VCaP (cell line): Measurements from ENCODE around the gene TRIM37.
A peak's percentile ranks its signal among the peaks of the same experiment; 100 is the strongest.

Experiments used
- H3K27ac ChIP-seq: fragments of 450-650 bp; 2 replicates; pipeline ENCODE4 v1.5.1; 2017
- TF ChIP-seq, protein P1 (sequence below): fragments of 450-650 bp; conservative IDR thresholded peaks from 2 replicates; pipeline ENCODE4 v1.5.1; 2017; ENCODE audit warnings: mild to moderate bottlenecking, moderate library complexity

The TRIM37 gene

GRCh38 chr17:58970609-58971450 is 135.8 kb downstream of the TRIM37 start:
- TF ChIP-seq, protein P1, sequence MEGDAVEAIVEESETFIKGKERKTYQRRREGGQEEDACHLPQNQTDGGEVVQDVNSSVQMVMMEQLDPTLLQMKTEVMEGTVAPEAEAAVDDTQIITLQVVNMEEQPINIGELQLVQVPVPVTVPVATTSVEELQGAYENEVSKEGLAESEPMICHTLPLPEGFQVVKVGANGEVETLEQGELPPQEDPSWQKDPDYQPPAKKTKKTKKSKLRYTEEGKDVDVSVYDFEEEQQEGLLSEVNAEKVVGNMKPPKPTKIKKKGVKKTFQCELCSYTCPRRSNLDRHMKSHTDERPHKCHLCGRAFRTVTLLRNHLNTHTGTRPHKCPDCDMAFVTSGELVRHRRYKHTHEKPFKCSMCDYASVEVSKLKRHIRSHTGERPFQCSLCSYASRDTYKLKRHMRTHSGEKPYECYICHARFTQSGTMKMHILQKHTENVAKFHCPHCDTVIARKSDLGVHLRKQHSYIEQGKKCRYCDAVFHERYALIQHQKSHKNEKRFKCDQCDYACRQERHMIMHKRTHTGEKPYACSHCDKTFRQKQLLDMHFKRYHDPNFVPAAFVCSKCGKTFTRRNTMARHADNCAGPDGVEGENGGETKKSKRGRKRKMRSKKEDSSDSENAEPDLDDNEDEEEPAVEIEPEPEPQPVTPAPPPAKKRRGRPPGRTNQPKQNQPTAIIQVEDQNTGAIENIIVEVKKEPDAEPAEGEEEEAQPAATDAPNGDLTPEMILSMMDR, result no peak

DNA sequence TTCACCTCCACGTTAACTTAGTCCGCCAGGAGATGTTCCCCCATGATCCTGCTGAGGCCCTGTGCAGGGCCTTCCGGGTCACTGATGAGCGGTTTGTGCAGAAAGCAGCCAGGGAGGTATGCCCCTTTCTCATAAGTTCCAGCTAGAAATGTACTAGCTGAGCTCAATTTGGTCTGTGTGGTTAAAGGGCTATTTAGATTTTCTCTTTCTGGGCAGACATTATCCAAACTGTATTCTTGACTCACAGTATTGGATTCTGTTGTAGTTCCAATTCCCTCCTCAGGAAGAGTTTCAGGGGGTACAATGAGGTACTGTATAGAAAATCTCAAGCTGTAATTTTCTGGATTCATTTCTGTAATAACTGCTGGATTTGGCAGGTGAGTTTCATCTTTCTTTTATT is 137.1 kb downstream of the TRIM37 start:
- H3K27ac ChIP-seq, result no peak overlapping the region

More at GRCh38 chr17:58970609-58971450, 135.8 kb downstream of the TRIM37 start:
- no peak overlapping the region for H3K27ac ChIP-seq

DNA sequence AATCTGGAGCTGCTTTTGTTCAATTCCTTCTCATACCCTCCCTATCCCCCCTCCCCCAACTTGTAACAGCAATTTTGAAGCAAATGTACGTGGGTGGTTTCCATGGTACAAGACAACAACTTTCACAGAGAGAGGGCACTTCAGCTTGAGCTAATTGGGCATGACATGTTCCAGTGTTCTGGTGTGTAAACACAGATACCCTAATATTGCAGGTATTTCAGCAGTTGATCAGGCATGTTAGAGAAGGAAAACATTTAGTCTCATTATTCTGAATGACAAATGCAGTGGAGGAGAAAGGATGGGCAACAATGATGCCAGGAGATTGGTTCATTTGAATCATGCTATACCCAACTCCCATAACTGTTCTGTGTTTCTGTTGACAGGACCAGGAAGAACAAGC is 137.5 kb downstream of the TRIM37 start:
- no peak overlapping the region for H3K27ac ChIP-seq
- TF ChIP-seq, protein P1, result no peak

More for the DNA sequence above, 137.1 kb downstream of the TRIM37 start:
- TF ChIP-seq, protein P1, result no peak

- H3K27ac ChIP-seq, result no peak overlapping the region
- TF ChIP-seq, protein P1, result no peak
These were observed 138.1 kb downstream of the TRIM37 start for GRCh38 chr17:58968426-58969061.

- TF ChIP-seq, protein P1, result no peak
- no peak overlapping the region for H3K27ac ChIP-seq
These were observed 140.5 kb downstream of the TRIM37 start for GRCh38 chr17:58966208-58966607.

- no peak overlapping the region for H3K27ac ChIP-seq
- TF ChIP-seq, protein P1, result no peak
These were observed 141.5 kb downstream of the TRIM37 start for GRCh38 chr17:58965221-58965620.

GRCh38 chr17:58960068-58960467 is 146.6 kb downstream of the TRIM37 start:
- H3K27ac ChIP-seq, result peak overlapping the region; percentile 62
- TF ChIP-seq, protein P1, result peak; percentile 51

DNA sequence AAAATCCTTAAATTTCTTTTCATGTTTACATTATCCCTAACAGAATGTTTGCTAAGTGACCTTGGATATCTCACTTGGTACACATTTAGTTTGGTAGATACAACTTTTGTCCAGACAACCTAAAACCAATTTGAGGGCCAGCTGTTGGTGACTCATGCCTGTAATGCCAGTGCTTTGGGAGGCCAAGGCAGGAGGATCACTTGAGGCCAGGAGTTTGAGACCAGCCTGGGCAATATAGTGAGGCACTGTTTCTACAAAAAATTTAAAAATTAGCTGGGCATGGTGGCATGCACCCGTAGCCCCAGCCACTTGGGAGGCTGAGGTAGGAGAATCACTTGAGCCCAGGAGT is 149.0 kb downstream of the TRIM37 start:
- peak overlapping the region; percentile 62; the same call in 1 of the 2 replicates for H3K27ac ChIP-seq
